HG03571 (cell line): ENCODE data around the gene RASGRF2.

Source experiments
- ATAC-seq: cut with Tn5 transposase; IDR thresholded peaks from one replicate; pipeline ENCODE4 v1.9.1; 2021; ENCODE audit not compliant: unreplicated experiment

RASGRF2 gene

GRCh38 chr5:80978772-80979317, 18.7 kb downstream of the RASGRF2 start:
- no peak for ATAC-seq

GRCh38 chr5:80982093-80982492, 21.9 kb downstream of the RASGRF2 start:
- no peak for ATAC-seq

- no peak for ATAC-seq
Observed at GRCh38 chr5:80985600-80986228, 25.6 kb downstream of the RASGRF2 start.

- no peak for ATAC-seq
Observed at GRCh38 chr5:80986382-80986781, 26.2 kb downstream of the RASGRF2 start.

- no peak for ATAC-seq
Observed at GRCh38 chr5:80987078-80987766, 27.1 kb downstream of the RASGRF2 start.

GRCh38 chr5:80988419-80988935, 28.3 kb downstream of the RASGRF2 start:
- ATAC-seq = no peak

GRCh38 chr5:80989883-80990282, 29.7 kb downstream of the RASGRF2 start:
- ATAC-seq = no peak

- no peak for ATAC-seq
Observed at GRCh38 chr5:80990527-80990926, 30.4 kb downstream of the RASGRF2 start.

GRCh38 chr5:80990971-80991370, 30.8 kb downstream of the RASGRF2 start:
- no peak for ATAC-seq

GRCh38 chr5:80995908-80996307, 35.7 kb downstream of the RASGRF2 start:
- no peak for ATAC-seq

- no peak for ATAC-seq
Observed at GRCh38 chr5:80998590-80998979, 38.4 kb downstream of the RASGRF2 start.

GRCh38 chr5:81003811-81004386, 43.7 kb downstream of the RASGRF2 start:
- ATAC-seq = no peak

- ATAC-seq = no peak
Observed at GRCh38 chr5:81005708-81006107, 45.5 kb downstream of the RASGRF2 start.

GRCh38 chr5:81006231-81006630, 46.1 kb downstream of the RASGRF2 start:
- no peak for ATAC-seq

- no peak for ATAC-seq
Observed at GRCh38 chr5:81006947-81007636, 46.9 kb downstream of the RASGRF2 start.

- no peak for ATAC-seq
Observed at GRCh38 chr5:81007637-81008027, 47.5 kb downstream of the RASGRF2 start.

GRCh38 chr5:81010336-81011169, 50.4 kb downstream of the RASGRF2 start:
- no peak for ATAC-seq

GRCh38 chr5:81014348-81014747, 54.2 kb downstream of the RASGRF2 start:
- no peak for ATAC-seq

GRCh38 chr5:81016116-81016515, 56.0 kb downstream of the RASGRF2 start:
- ATAC-seq = no peak

GRCh38 chr5:81017320-81017719, 57.2 kb downstream of the RASGRF2 start:
- no peak for ATAC-seq
